Stomach (tissue), 9 donors: ENCODE measurements around the gene CFAP100. TPM values are rescaled to one million over a fixed set of nuclear protein-coding genes. Genes with fewer than 3 reads are reported as not detected.

Experiments
- DNase-seq, 2 donors: peaks; one replicate each; pipeline versions ENCODE4 v3.0.0 to v3.0.0-alpha.2; 2013 to 2019
- H3K27ac ChIP-seq, 5 donors: fragments of 200-600 bp in 4 of 5; sonication (generic) in 4 of 5; one replicate each; pipeline ENCODE4 v1.5.1; 2013 to 2019; ENCODE audit warnings: mild to moderate bottlenecking in 1 of 5, moderate library complexity in 1 of 5
- H3K27me3 ChIP-seq, 3 donors: fragments of 200-600 bp; sonication (generic); one replicate each; pipeline ENCODE4 v1.5.1; 2017 to 2019; ENCODE audit warnings: mixed run types in 1 of 3
- H3K36me3 ChIP-seq, 4 donors: fragments of 200-600 bp; sonication (generic); 1 replicate in 3 of 4; 2 replicates in 1 of 4; pipeline ENCODE4 v1.5.1; 2016 to 2019
- H3K4me1 ChIP-seq, 4 donors: fragments of 200-600 bp; sonication (generic); one replicate each; pipeline ENCODE4 v1.5.1; 2016 to 2019
- H3K4me3 ChIP-seq, 4 donors: fragments of 200-600 bp; sonication (generic) in 3 of 4; one replicate each; pipeline ENCODE4 v1.5.1; 2016 to 2019; ENCODE audit warnings: mild to moderate bottlenecking in 1 of 4
- H3K9me3 ChIP-seq, 4 donors: fragments of 200-600 bp; sonication (generic); one replicate each; pipeline ENCODE4 v1.5.1; 2016 to 2019
- CTCF ChIP-seq, 7 experiments: fragments of 450-650 bp in 4 of 7; fragments of 200-600 bp in 3 of 7; sonication (generic) in 3 of 7; IDR thresholded peaks; one replicate each; pipeline ENCODE4 v1.5.1; 2016 to 2019; ENCODE audit warnings: antibody characterized with exemption in 7 of 7, control low read depth in 2 of 7, mild to moderate bottlenecking in 1 of 7
- EP300 ChIP-seq: sonication (generic); formaldehyde crosslinking; IDR thresholded peaks from one replicate; pipeline ENCODE4 v1.6.1; 2017; ENCODE audit warnings: antibody characterized with exemption
- POLR2A ChIP-seq, 4 donors: fragments of 450-650 bp; IDR thresholded peaks; one replicate each; pipeline ENCODE4 v1.6.1; 2016; ENCODE audit warnings: antibody characterized with exemption in 4 of 4, control low read depth in 2 of 4, mild to moderate bottlenecking in 1 of 4, moderate library complexity in 1 of 4
- POLR2AphosphoS5 ChIP-seq, 3 donors: sonication (generic); formaldehyde crosslinking; IDR thresholded peaks; one replicate each; pipeline ENCODE4 v1.6.1; 2016; ENCODE audit warnings: antibody characterized with exemption in 3 of 3
- WGBS, 5 donors: extraction: QIAGEN DNeasy Blood & Tissue Kit in 3 of 5; methylation state at CpG; one replicate each; pipeline versions ENCODE4 v1.1.5 to v1.1.7; 2013 to 2018; 5-methylcytosine and 5-hydroxymethylcytosine counted together
- intact Hi-C: fragments of 100-400 bp; cut with DNase I; formaldehyde crosslinking; loops from one replicate; pipeline ENCODE4 v1.15.1; 2023; ENCODE audit warnings: low total_unique reads
- polyA plus RNA-seq, 3 donors: library from polyadenylated mRNA; stranded (reverse); fragments of 200-250 nt; gene quantifications; one replicate each; pipeline ENCODE4 v1.2.3, GENCODE V29; 2013
- total RNA-seq, 5 donors: library from RNA; depleted of rRNA; stranded (reverse); fragments of >200 nt; gene quantifications; one replicate each; pipeline versions ENCODE4 v1.1.0 to v1.2.3, GENCODE V29; 2014 to 2016
- donor health status: healthy with polysubstance abuse.
- donor health status: Bipolar disorder and iron deficiency.
- donor health status: healthy.

The CFAP100 gene
- total and polyA plus RNA-seq, 8 donors = not detected

GRCh38 chr3:126482503-126483255 is 88.0 kb downstream of the CFAP100 start:
- TF ChIP-seq POLR2AphosphoS5 (IDR thresholded peaks at IDR 0.05) (no peak), EP300 (no peak), POLR2A (IDR thresholded peaks at IDR 0.05) (no peak)
- H3K9me3 ChIP-seq = no peaks in the 10 kb centered on the region
- WGBS, 5 donors = 79 to 96% (median 90%) methylated on average over 13 to 15 of the region's 15 CpGs
- no peaks in the 10 kb centered on the region for H3K27me3 ChIP-seq
- DNase-seq = no peak
- intact Hi-C loops = no loop called here
- no peak overlapping the region for H3K27ac ChIP-seq
- peaks cover 0 to 9% (median 3%) of the 10 kb centered on the region in 4 donors for H3K4me1 ChIP-seq
- no peaks in the 10 kb centered on the region for H3K36me3 ChIP-seq
- H3K4me3 ChIP-seq = no peak overlapping the region

GRCh38 chr3:126483321-126483761 is 88.6 kb downstream of the CFAP100 start:
- H3K4me1 ChIP-seq = peaks cover 0 to 9% (median 3%) of the 10 kb centered on the region in 4 donors
- intact Hi-C loops = no loop called here
- H3K4me3 ChIP-seq = no peak overlapping the region
- no peak overlapping the region for H3K27ac ChIP-seq
- no peak for DNase-seq
- no peaks in the 10 kb centered on the region for H3K27me3 ChIP-seq
- no peaks in the 10 kb centered on the region for H3K9me3 ChIP-seq
- 77 to 90% (median 87%) methylated on average over 10 to 14 of the region's 14 CpGs for WGBS, 5 donors
- no peaks in the 10 kb centered on the region for H3K36me3 ChIP-seq
- no peak for TF ChIP-seq POLR2AphosphoS5 (IDR thresholded peaks at IDR 0.05)
- no peak for TF ChIP-seq POLR2A (IDR thresholded peaks at IDR 0.05)
- TF ChIP-seq EP300 = no peak
- no peak for TF ChIP-seq CTCF (IDR thresholded peaks at IDR 0.05)

DNA sequence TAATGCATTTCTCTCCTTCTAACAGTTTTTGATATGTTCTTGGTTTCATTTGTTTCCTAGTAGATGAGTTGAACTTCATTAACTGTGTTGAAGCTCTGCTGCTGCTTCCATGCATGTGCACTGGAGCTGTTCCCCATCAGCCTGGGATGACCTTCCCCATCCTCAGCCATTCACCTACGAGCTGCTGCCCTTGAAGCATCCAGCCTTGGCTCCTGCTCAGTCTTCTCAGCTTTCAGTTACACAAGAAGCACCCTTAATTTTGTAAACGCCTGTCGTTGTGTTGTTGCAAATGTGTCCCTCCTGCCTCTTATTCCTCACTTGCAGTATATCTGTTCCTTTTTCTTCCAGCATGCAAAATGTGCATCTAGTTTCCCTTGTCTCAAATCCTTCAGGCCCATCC is 89.4 kb downstream of the CFAP100 start:
- Histone ChIP-seq H3K27ac (no peak overlapping the region), H3K36me3 (no peaks in the 10 kb centered on the region), H3K4me1 (peaks cover 0 to 9% (median 3%) of the 10 kb centered on the region in 4 donors), H3K27me3 (no peaks in the 10 kb centered on the region), H3K9me3 (no peaks in the 10 kb centered on the region), H3K4me3 (no peak overlapping the region)
- TF ChIP-seq POLR2AphosphoS5 (IDR thresholded peaks at IDR 0.05) = no peak
- no peak for TF ChIP-seq POLR2A (IDR thresholded peaks at IDR 0.05)
- TF ChIP-seq EP300 = no peak
- no peak for TF ChIP-seq CTCF (IDR thresholded peaks at IDR 0.05)
- WGBS, 5 donors = 78 to 90% (median 83%) methylated on average over 3 of the region's 3 CpGs
- DNase-seq = no peak
- intact Hi-C loops = no loop called here

- no peak overlapping the region for H3K4me3 ChIP-seq
- no peak for TF ChIP-seq POLR2A (IDR thresholded peaks at IDR 0.05)
- TF ChIP-seq CTCF (IDR thresholded peaks at IDR 0.05) = no peak
- TF ChIP-seq POLR2AphosphoS5 (IDR thresholded peaks at IDR 0.05) = no peak
- TF ChIP-seq EP300 = no peak
- intact Hi-C loops = no loop called here
- no peaks in the 10 kb centered on the region for H3K9me3 ChIP-seq
- H3K36me3 ChIP-seq = no peaks in the 10 kb centered on the region
- H3K27me3 ChIP-seq = no peaks in the 10 kb centered on the region
- no peak for DNase-seq
- 77 to 85% (median 78%) methylated on average over 3 of the region's 3 CpGs for WGBS, 5 donors
- H3K4me1 ChIP-seq = peaks cover 0 to 9% (median 3%) of the 10 kb centered on the region in 4 donors
- H3K27ac ChIP-seq = no peak overlapping the region
These were observed 90.0 kb downstream of the CFAP100 start for GRCh38 chr3:126484662-126485061.
